HepG2 (cell line): ENCODE measurements around the gene FAM118A. TPM values are rescaled to one million over a fixed set of nuclear protein-coding genes. Genes with fewer than 3 reads are reported as not detected.
A peak's percentile ranks its signal among the peaks of the same experiment; 100 is the strongest.

Source experiments
- BORCS8-MEF2B ChIP-seq: sonication (generic); formaldehyde crosslinking; IDR thresholded peaks from 2 replicates; pipeline ENCODE4 v1.8.0; 2022; ENCODE audit warnings: mild to moderate bottlenecking, missing genetic modification reagents
- GATA4 ChIP-seq: sonication (generic); IDR thresholded peaks from 2 replicates; pipeline ENCODE4 v1.6.1; 2016; ENCODE audit warnings: antibody characterized with exemption, low read depth, borderline replicate concordance
- NCOA1 ChIP-seq: sonication (generic); formaldehyde crosslinking; IDR thresholded peaks from 2 replicates; pipeline ENCODE4 v1.9.0; 2021; ENCODE audit warnings: missing genetic modification reagents
- PLRG1 ChIP-seq: fragments of 450-650 bp; conservative IDR thresholded peaks from 2 replicates; pipeline ENCODE4 v1.6.1; 2016
- SMAD9 ChIP-seq: sonication (generic); formaldehyde crosslinking; IDR thresholded peaks from 2 replicates; pipeline ENCODE4 v1.5.1; 2020; ENCODE audit warnings: mild to moderate bottlenecking, missing genetic modification reagents
- SP2 ChIP-seq: sonication (generic); formaldehyde crosslinking; IDR thresholded peaks from 2 replicates; pipeline ENCODE4 v1.5.1; 2020; ENCODE audit warnings: mild to moderate bottlenecking, missing genetic modification reagents
- TFDP2 ChIP-seq: sonication (generic); formaldehyde crosslinking; IDR thresholded peaks from 2 replicates; pipeline ENCODE4 v1.4.0; 2020; ENCODE audit warnings: missing genetic modification reagents
- TP53 ChIP-seq: sonication (generic); formaldehyde crosslinking; conservative IDR thresholded peaks from 2 replicates; pipeline ENCODE4 v1.4.0; 2020; ENCODE audit warnings: missing genetic modification reagents
- ZFP1 ChIP-seq: IDR thresholded peaks from 2 replicates; pipeline ENCODE4 v1.6.1; 2016
- ZNF788 ChIP-seq: sonication (generic); formaldehyde crosslinking; IDR thresholded peaks from 2 replicates; pipeline ENCODE4 v1.5.0; 2020; ENCODE audit warnings: mild to moderate bottlenecking, missing genetic modification reagents, borderline replicate concordance
- polyA plus RNA-seq, 8 experiments: library from polyadenylated mRNA; depleted of rRNA in 3 of 8; stranded (reverse) in 7 of 8; unstranded in 1 of 8; fragments of >200 nt; fragmentation: Illumina TruSeq in 4 of 8; extraction: Trizol in 4 of 8; gene quantifications; 2 replicates each; pipeline versions ENCODE4 v1.2.1 to v1.2.3, GENCODE V29; 2011 to 2016; ENCODE audit warnings: low read depth in 4 of 8, missing spikeins in 1 of 8, mixed read lengths in 1 of 8; ENCODE audit not compliant: insufficient read depth in 1 of 8
- total RNA-seq, 5 experiments: library from RNA; depleted of rRNA; stranded (reverse); fragments of >200 nt; fragmentation: Illumina TruSeq; extraction: Trizol; gene quantifications; 2 replicates each; pipeline ENCODE4 v1.2.3, GENCODE V29; 2016; ENCODE audit warnings: low read depth in 1 of 5
- TF ChIP-seq, protein P1 (sequence below): sonication (generic); formaldehyde crosslinking; IDR thresholded peaks from 2 replicates; pipeline ENCODE4 v1.5.0; 2020; ENCODE audit warnings: mild to moderate bottlenecking, missing genetic modification reagents
- TF ChIP-seq, protein P2 (sequence below): sonication (generic); formaldehyde crosslinking; IDR thresholded peaks from 2 replicates; pipeline ENCODE4 v1.5.0; 2020; ENCODE audit warnings: mild to moderate bottlenecking, missing genetic modification reagents, moderate library complexity
- TF ChIP-seq, protein P3 (sequence below): sonication (generic); formaldehyde crosslinking; IDR thresholded peaks from 2 replicates; pipeline ENCODE4 v1.4.0; 2020; ENCODE audit warnings: missing genetic modification reagents
- TF ChIP-seq, protein P4 (sequence below): sonication (generic); formaldehyde crosslinking; IDR thresholded peaks from 2 replicates; pipeline ENCODE4 v1.4.0; 2020; ENCODE audit warnings: mild to moderate bottlenecking, missing genetic modification reagents

The FAM118A gene
- total and polyA plus RNA-seq, 2 of the 13 experiments (the other 11 are each of a cell fraction or from before 2014, with no cell fraction given): 36.7 to 48.2 TPM

GRCh38 chr22:45273452-45274075 is 36.2 kb upstream of the FAM118A start (continued):
- TF ChIP-seq, protein P1, sequence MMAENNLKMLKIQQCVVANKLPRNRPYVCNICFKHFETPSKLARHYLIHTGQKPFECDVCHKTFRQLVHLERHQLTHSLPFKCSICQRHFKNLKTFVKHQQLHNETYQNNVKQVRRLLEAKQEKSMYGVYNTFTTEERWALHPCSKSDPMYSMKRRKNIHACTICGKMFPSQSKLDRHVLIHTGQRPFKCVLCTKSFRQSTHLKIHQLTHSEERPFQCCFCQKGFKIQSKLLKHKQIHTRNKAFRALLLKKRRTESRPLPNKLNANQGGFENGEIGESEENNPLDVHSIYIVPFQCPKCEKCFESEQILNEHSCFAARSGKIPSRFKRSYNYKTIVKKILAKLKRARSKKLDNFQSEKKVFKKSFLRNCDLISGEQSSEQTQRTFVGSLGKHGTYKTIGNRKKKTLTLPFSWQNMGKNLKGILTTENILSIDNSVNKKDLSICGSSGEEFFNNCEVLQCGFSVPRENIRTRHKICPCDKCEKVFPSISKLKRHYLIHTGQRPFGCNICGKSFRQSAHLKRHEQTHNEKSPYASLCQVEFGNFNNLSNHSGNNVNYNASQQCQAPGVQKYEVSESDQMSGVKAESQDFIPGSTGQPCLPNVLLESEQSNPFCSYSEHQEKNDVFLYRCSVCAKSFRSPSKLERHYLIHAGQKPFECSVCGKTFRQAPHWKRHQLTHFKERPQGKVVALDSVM (CRISPR knock-in tag): peak; percentile 53; the same call in 1 of the 2 replicates
- TF ChIP-seq BORCS8-MEF2B (CRISPR knock-in tag) (peak; percentile 84), TP53 (CRISPR knock-in tag) (no peak), SMAD9 (CRISPR knock-in tag) (no peak), PLRG1 (no peak), ZFP1 (CRISPR knock-in tag) (peak; percentile 65; the same call in 1 of the 2 replicates), GATA4 (peak; percentile 96), NCOA1 (0 out of 2 replicates have a peak, but pooled peaks have one; percentile 31), TFDP2 (peak; percentile 53; the same call in 1 of the 2 replicates), ZNF788 (CRISPR knock-in tag) (peak; percentile 84; the same call in 1 of the 2 replicates), SP2 (CRISPR knock-in tag) (no peak)
- TF ChIP-seq, protein P2, sequence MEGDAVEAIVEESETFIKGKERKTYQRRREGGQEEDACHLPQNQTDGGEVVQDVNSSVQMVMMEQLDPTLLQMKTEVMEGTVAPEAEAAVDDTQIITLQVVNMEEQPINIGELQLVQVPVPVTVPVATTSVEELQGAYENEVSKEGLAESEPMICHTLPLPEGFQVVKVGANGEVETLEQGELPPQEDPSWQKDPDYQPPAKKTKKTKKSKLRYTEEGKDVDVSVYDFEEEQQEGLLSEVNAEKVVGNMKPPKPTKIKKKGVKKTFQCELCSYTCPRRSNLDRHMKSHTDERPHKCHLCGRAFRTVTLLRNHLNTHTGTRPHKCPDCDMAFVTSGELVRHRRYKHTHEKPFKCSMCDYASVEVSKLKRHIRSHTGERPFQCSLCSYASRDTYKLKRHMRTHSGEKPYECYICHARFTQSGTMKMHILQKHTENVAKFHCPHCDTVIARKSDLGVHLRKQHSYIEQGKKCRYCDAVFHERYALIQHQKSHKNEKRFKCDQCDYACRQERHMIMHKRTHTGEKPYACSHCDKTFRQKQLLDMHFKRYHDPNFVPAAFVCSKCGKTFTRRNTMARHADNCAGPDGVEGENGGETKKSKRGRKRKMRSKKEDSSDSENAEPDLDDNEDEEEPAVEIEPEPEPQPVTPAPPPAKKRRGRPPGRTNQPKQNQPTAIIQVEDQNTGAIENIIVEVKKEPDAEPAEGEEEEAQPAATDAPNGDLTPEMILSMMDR (CRISPR knock-in tag): no peak; the same call in 1 of the 2 replicates
- TF ChIP-seq, protein P3, sequence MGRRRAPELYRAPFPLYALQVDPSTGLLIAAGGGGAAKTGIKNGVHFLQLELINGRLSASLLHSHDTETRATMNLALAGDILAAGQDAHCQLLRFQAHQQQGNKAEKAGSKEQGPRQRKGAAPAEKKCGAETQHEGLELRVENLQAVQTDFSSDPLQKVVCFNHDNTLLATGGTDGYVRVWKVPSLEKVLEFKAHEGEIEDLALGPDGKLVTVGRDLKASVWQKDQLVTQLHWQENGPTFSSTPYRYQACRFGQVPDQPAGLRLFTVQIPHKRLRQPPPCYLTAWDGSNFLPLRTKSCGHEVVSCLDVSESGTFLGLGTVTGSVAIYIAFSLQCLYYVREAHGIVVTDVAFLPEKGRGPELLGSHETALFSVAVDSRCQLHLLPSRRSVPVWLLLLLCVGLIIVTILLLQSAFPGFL (CRISPR knock-in tag): no peak
- TF ChIP-seq, protein P4, sequence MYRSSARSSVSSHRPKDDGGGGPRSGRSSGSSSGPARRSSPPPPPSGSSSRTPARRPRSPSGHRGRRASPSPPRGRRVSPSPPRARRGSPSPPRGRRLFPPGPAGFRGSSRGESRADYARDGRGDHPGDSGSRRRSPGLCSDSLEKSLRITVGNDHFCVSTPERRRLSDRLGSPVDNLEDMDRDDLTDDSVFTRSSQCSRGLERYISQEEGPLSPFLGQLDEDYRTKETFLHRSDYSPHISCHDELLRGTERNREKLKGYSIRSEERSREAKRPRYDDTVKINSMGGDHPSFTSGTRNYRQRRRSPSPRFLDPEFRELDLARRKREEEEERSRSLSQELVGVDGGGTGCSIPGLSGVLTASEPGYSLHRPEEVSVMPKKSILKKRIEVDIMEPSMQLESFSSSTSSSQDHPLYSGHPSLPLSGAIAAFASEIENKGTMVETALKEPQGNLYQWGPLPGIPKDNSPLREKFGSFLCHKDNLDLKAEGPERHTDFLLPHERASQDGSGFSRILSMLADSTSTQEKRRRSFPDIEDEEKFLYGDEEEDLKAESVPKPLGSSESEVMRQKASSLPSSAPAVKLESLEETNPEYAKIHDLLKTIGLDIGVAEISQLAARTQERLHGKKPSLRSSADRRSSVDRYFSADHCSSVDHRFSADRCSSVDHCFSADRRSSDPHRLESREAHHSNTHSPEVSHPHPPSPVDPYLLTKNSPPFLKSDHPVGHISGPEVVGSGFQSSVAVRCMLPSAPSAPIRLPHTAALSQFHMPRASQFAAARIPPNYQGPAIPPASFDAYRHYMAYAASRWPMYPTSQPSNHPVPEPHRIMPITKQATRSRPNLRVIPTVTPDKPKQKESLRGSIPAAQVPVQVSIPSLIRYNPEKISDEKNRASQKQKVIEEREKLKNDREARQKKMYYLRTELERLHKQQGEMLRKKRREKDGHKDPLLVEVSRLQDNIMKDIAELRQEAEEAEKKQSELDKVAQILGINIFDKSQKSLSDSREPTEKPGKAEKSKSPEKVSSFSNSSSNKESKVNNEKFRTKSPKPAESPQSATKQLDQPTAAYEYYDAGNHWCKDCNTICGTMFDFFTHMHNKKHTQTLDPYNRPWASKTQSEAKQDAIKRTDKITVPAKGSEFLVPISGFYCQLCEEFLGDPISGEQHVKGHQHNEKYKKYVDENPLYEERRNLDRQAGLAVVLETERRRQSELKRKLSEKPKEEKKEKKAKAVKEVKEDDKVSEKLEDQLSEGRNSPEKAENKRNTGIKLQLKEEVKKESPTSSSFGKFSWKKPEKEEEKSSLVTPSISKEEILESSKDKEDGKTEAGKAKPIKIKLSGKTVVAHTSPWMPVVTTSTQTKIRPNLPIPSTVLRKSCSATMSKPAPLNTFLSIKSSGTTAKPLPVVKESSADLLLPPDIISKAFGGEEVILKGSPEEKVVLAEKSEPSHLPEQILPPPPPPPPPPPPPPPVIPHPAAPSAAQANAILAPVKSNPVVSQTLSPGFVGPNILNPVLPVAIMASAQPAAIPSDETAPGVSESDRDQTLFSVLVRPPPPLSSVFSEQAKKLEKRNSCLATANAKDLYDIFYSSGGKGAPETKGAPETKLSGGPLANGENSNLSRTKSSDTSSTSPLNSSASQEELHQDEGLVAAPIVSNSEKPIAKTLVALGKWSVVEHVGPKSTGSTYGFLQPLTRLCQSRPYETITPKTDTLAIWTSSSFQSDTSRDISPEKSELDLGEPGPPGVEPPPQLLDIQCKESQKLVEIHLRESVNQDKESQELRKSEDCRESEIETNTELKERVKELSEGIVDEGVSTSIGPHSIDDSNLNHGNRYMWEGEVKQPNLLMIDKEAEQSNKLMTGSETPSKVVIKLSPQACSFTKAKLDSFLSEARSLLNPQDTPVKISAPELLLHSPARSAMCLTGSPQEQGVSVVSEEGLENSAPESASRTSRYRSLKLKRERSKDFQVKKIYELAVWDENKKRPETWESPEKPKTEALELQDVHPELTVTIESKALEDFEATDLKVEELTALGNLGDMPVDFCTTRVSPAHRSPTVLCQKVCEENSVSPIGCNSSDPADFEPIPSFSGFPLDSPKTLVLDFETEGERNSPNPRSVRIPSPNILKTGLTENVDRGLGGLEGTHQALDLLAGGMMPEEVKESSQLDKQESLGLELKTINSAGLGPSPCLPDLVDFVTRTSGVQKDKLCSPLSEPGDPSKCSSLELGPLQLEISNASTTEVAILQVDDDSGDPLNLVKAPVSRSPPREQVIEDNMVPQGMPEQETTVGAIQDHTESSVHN (CRISPR knock-in tag): no peak
